ENCODE measurements around the gene DCDC2C. TPM values are rescaled to one million over a fixed set of nuclear protein-coding genes. Genes with fewer than 3 reads are reported as not detected.

DCDC2C gene
- polyA plus RNA-seq, 1 donor from 2014 or later = not detected

DNA sequence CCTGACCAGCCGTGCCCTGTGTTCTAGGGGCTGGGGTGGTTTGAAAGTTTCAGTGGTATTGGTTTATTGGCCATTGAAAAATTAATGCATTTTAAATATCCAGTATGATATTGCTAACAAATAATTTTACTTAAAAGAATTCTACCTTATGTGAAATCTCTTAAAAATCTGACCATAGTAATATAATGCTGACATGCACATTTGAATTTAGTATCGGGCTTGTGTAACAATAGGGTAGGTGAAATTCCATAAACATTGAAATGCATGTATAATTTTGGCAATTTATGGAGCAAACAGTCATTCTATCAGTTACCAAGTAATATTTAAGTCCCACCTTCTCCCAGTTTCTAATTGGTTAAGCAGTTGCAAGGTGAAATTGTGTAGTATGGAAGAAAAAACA lies 170.5 kb downstream of the DCDC2C start:
- Histone ChIP-seq H3K9me3 (ENCODE audit: low read length) (no peaks in the 10 kb centered on the region), H3K27me3 (ENCODE audit: insufficient read depth, low read depth, low read length) (no peaks in the 10 kb centered on the region), H3K27ac (ENCODE audit: low read length) (no peak overlapping the region), H3K36me3 (ENCODE audit: insufficient read depth, low read length) (no peaks in the 10 kb centered on the region), H2AFZ (ENCODE audit: low read depth, low read length) (no peak overlapping the region), H3K4me3 (ENCODE audit: low read length) (no peak overlapping the region), H3K4me2 (ENCODE audit: low read length) (no peak overlapping the region), H3K9ac (ENCODE audit: low read length) (no peak overlapping the region), H4K20me1 (ENCODE audit: insufficient read depth) (no peaks in the 10 kb centered on the region), H3F3A (ENCODE audit: insufficient read depth, low read length, poor library complexity, severe bottlenecking) (no peaks in the 10 kb centered on the region), H3K79me2 (replicated peaks; ENCODE audit: insufficient read depth, low read length) (no peaks in the 10 kb centered on the region), H3K9me2 (ENCODE audit: insufficient read depth, low read length) (no peaks in the 10 kb centered on the region)
- TF ChIP-seq TAF1 (IDR thresholded peaks at IDR 0.05; ENCODE audit: low read depth) = no peak
- no peak for TF ChIP-seq RAD21 (conservative IDR thresholded peaks at IDR 0.05)
- TF ChIP-seq, protein P1, sequence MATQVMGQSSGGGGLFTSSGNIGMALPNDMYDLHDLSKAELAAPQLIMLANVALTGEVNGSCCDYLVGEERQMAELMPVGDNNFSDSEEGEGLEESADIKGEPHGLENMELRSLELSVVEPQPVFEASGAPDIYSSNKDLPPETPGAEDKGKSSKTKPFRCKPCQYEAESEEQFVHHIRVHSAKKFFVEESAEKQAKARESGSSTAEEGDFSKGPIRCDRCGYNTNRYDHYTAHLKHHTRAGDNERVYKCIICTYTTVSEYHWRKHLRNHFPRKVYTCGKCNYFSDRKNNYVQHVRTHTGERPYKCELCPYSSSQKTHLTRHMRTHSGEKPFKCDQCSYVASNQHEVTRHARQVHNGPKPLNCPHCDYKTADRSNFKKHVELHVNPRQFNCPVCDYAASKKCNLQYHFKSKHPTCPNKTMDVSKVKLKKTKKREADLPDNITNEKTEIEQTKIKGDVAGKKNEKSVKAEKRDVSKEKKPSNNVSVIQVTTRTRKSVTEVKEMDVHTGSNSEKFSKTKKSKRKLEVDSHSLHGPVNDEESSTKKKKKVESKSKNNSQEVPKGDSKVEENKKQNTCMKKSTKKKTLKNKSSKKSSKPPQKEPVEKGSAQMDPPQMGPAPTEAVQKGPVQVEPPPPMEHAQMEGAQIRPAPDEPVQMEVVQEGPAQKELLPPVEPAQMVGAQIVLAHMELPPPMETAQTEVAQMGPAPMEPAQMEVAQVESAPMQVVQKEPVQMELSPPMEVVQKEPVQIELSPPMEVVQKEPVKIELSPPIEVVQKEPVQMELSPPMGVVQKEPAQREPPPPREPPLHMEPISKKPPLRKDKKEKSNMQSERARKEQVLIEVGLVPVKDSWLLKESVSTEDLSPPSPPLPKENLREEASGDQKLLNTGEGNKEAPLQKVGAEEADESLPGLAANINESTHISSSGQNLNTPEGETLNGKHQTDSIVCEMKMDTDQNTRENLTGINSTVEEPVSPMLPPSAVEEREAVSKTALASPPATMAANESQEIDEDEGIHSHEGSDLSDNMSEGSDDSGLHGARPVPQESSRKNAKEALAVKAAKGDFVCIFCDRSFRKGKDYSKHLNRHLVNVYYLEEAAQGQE (IDR thresholded peaks at IDR 0.05; ENCODE audit: borderline replicate concordance) = no peak
- TF ChIP-seq POLR2AphosphoS5 (IDR thresholded peaks at IDR 0.05) = no peak
- no peak for TF ChIP-seq EZH2 (IDR thresholded peaks at IDR 0.05; ENCODE audit: borderline replicate concordance, insufficient read depth, low read length, poor library complexity, severe bottlenecking)
- no peak for TF ChIP-seq EP300 (conservative IDR thresholded peaks at IDR 0.05; ENCODE audit: poor library complexity, severe bottlenecking)
- no peak for TF ChIP-seq SMC3 (conservative IDR thresholded peaks at IDR 0.05; ENCODE audit: poor library complexity)
- TF ChIP-seq, protein P2, sequence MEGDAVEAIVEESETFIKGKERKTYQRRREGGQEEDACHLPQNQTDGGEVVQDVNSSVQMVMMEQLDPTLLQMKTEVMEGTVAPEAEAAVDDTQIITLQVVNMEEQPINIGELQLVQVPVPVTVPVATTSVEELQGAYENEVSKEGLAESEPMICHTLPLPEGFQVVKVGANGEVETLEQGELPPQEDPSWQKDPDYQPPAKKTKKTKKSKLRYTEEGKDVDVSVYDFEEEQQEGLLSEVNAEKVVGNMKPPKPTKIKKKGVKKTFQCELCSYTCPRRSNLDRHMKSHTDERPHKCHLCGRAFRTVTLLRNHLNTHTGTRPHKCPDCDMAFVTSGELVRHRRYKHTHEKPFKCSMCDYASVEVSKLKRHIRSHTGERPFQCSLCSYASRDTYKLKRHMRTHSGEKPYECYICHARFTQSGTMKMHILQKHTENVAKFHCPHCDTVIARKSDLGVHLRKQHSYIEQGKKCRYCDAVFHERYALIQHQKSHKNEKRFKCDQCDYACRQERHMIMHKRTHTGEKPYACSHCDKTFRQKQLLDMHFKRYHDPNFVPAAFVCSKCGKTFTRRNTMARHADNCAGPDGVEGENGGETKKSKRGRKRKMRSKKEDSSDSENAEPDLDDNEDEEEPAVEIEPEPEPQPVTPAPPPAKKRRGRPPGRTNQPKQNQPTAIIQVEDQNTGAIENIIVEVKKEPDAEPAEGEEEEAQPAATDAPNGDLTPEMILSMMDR (IDR thresholded peaks at IDR 0.05; ENCODE audit: poor library complexity, severe bottlenecking) = no peak
- TF ChIP-seq MXI1 (conservative IDR thresholded peaks at IDR 0.05; ENCODE audit: poor library complexity, severe bottlenecking) = no peak

DNA sequence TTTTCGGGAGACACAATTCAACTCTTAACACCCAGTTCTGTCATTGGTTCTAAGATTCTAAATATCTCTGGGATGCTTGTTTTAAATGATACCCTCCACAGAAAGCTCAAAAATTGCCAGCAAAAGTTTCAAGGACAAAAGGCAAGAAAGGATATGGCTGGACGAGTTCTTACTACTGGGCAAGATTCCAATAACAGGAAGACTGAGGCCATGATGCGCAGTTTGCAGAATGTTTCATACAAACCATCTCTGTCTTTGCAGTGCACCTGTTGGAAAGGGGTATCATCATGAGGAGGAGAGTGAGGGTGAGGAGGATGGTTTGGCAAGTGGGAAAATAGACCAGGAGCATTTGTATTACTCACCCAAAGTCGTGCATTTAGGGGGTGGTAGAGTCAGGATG lies 172.8 kb downstream of the DCDC2C start:
- Histone ChIP-seq H3K9me3 (ENCODE audit: low read length) (no peaks in the 10 kb centered on the region), H3K9ac (ENCODE audit: low read length) (no peak overlapping the region), H3K4me2 (ENCODE audit: low read length) (no peak overlapping the region), H3K36me3 (ENCODE audit: insufficient read depth, low read length) (no peaks in the 10 kb centered on the region), H3F3A (ENCODE audit: insufficient read depth, low read length, poor library complexity, severe bottlenecking) (no peaks in the 10 kb centered on the region), H2AFZ (ENCODE audit: low read depth, low read length) (no peak overlapping the region), H3K79me2 (replicated peaks; ENCODE audit: insufficient read depth, low read length) (no peaks in the 10 kb centered on the region), H3K4me3 (ENCODE audit: low read length) (no peak overlapping the region), H3K27ac (ENCODE audit: low read length) (no peak overlapping the region), H4K20me1 (ENCODE audit: insufficient read depth) (no peaks in the 10 kb centered on the region), H3K9me2 (ENCODE audit: insufficient read depth, low read length) (no peaks in the 10 kb centered on the region), H3K27me3 (ENCODE audit: insufficient read depth, low read depth, low read length) (no peaks in the 10 kb centered on the region)
- TF ChIP-seq EP300 (conservative IDR thresholded peaks at IDR 0.05; ENCODE audit: poor library complexity, severe bottlenecking) (no peak), TAF1 (IDR thresholded peaks at IDR 0.05; ENCODE audit: low read depth) (no peak), POLR2AphosphoS5 (IDR thresholded peaks at IDR 0.05) (no peak), SMC3 (conservative IDR thresholded peaks at IDR 0.05; ENCODE audit: poor library complexity) (no peak), MXI1 (conservative IDR thresholded peaks at IDR 0.05; ENCODE audit: poor library complexity, severe bottlenecking) (no peak), RAD21 (conservative IDR thresholded peaks at IDR 0.05) (no peak), EZH2 (IDR thresholded peaks at IDR 0.05; ENCODE audit: borderline replicate concordance, insufficient read depth, low read length, poor library complexity, severe bottlenecking) (no peak)
- TF ChIP-seq, protein P1 (IDR thresholded peaks at IDR 0.05; ENCODE audit: borderline replicate concordance) = no peak
- TF ChIP-seq, protein P2 (IDR thresholded peaks at IDR 0.05; ENCODE audit: poor library complexity, severe bottlenecking) = no peak
